ENCODE data around the gene TPRN.

Gene TPRN

DNA sequence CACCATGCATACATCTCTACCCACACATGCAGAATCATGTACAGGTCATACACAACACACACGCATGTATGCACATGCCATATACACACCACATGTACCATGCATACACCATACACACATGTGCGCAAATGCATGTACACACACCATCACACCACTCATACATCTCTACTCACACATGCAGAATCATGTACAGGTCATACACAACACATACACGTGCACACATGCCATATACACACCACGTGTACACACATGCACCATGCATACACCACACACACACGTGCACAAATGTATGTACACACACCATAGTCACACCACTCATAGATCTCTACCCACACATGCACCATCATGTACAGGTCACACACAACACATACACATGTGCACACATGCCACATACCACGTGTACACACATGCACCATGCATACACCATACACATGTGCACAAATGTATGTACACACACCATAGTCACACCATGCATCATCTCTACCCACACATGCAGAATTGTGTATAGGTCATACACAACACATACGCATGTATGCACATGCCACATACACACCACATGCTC, 47.6 kb downstream of the TPRN start:
- no peak for DNase-seq (ENCODE audit: low spot score)
- POLR2A ChIA-PET (ENCODE audit: low non-redundant PET), result no interaction called here
- H3K27ac ChIP-seq, result no peak overlapping the region
- TF ChIP-seq, protein P1, sequence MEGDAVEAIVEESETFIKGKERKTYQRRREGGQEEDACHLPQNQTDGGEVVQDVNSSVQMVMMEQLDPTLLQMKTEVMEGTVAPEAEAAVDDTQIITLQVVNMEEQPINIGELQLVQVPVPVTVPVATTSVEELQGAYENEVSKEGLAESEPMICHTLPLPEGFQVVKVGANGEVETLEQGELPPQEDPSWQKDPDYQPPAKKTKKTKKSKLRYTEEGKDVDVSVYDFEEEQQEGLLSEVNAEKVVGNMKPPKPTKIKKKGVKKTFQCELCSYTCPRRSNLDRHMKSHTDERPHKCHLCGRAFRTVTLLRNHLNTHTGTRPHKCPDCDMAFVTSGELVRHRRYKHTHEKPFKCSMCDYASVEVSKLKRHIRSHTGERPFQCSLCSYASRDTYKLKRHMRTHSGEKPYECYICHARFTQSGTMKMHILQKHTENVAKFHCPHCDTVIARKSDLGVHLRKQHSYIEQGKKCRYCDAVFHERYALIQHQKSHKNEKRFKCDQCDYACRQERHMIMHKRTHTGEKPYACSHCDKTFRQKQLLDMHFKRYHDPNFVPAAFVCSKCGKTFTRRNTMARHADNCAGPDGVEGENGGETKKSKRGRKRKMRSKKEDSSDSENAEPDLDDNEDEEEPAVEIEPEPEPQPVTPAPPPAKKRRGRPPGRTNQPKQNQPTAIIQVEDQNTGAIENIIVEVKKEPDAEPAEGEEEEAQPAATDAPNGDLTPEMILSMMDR (conservative IDR thresholded peaks at IDR 0.05; ENCODE audit: low read depth), result no peak
- CTCF ChIA-PET, result no interaction called here

GRCh38 chr9:137150617-137151457, 49.7 kb downstream of the TPRN start:
- CTCF ChIA-PET, result interaction anchor here (0.6 to 1.0 kb wide), 4 partner anchors 18 to 145 kb away, joined by 3 to 4 read pairs (median 3); partner anchors contain the start of gene ABCA2
- POLR2A ChIA-PET (ENCODE audit: low non-redundant PET), result interaction anchor here (0.7 to 1.5 kb wide), 2 partner anchors 21 to 63 kb away, joined by 3 to 4 read pairs; no protein-coding TSS in a partner anchor
- peak; percentile 92 for DNase-seq (ENCODE audit: low spot score)
- TF ChIP-seq, protein P1 (conservative IDR thresholded peaks at IDR 0.05; ENCODE audit: low read depth), result no peak
- peak overlapping the region; percentile 75 for H3K27ac ChIP-seq

- POLR2A ChIA-PET (ENCODE audit: low non-redundant PET), result interaction anchor here (0.7 to 1.5 kb wide), 2 partner anchors 21 to 63 kb away, joined by 3 to 4 read pairs; no protein-coding TSS in a partner anchor
- H3K27ac ChIP-seq, result peak overlapping the region; percentile 75
- TF ChIP-seq, protein P1 (conservative IDR thresholded peaks at IDR 0.05; ENCODE audit: low read depth), result no peak
- peak; percentile 92 for DNase-seq (ENCODE audit: low spot score)
- CTCF ChIA-PET, result interaction anchor here (0.7 to 1.0 kb wide), 2 partner anchors 121 to 439 kb away, joined by 3 read pairs; partner anchors contain the start of gene ABCA2
These were observed 50.5 kb downstream of the TPRN start for GRCh38 chr9:137149942-137150616.

- POLR2A ChIA-PET (ENCODE audit: low non-redundant PET), result no interaction called here
- CTCF ChIA-PET, result no interaction called here
- TF ChIP-seq, protein P1 (conservative IDR thresholded peaks at IDR 0.05; ENCODE audit: low read depth), result no peak
- H3K27ac ChIP-seq, result peak overlapping the region; percentile 75
- DNase-seq (ENCODE audit: low spot score), result no peak
These were observed 51.2 kb downstream of the TPRN start for GRCh38 chr9:137149363-137149762.

DNA sequence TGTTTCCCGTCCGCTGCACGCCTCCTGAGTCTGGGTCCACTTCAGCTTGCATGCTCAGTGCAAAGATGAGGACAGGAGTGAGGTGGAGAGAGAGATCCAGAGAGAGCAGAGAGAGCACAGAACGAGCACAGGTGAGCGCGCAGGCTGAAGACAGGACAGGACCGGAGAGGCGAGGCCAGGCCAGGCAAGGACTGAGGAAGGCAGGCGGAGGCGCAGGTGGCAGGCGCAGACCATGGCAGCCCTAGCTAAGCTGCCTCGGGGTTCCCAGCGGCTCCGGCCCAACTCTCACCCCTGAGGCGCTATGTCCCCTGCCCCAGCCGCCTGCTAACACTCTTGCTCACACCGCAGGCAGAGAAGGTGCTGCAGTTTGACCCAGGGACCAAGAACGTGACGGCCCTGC, 51.9 kb downstream of the TPRN start:
- ChIA-PET POLR2A (ENCODE audit: low non-redundant PET) (no interaction called here), CTCF (no interaction called here)
- TF ChIP-seq, protein P1 (conservative IDR thresholded peaks at IDR 0.05; ENCODE audit: low read depth), result no peak
- H3K27ac ChIP-seq, result peak overlapping the region; percentile 75; the same call in 1 of the 2 replicates
- DNase-seq (ENCODE audit: low spot score), result no peak

GRCh38 chr9:137148242-137148641, 52.3 kb downstream of the TPRN start:
- ChIA-PET CTCF (no interaction called here), POLR2A (ENCODE audit: low non-redundant PET) (no interaction called here)
- TF ChIP-seq, protein P1 (conservative IDR thresholded peaks at IDR 0.05; ENCODE audit: low read depth), result no peak
- no peak overlapping the region for H3K27ac ChIP-seq
- no peak for DNase-seq (ENCODE audit: low spot score)
